Esophagus muscularis mucosa (tissue), 4 donors: Measurements from ENCODE around the gene AKT3. TPM values are rescaled to one million over a fixed set of nuclear protein-coding genes. Genes with fewer than 3 reads are reported as not detected.

ENCODE experiments used
- DNase-seq: peaks from one replicate; pipeline ENCODE4 v3.0.0-alpha.2; 2017; ENCODE audit errors: extremely low spot score
- H3K27ac ChIP-seq, 4 donors: fragments of 200-600 bp; sonication (generic); replicated peaks in 1 of 4; 1 replicate in 3 of 4; 2 replicates in 1 of 4; pipeline ENCODE4 v1.5.1; 2016 to 2019; ENCODE audit warnings: mild to moderate bottlenecking in 1 of 4
- H3K27me3 ChIP-seq, 4 donors: fragments of 200-600 bp; sonication (generic); one replicate each; pipeline versions ENCODE4 v1.5.1 to v1.6.0; 2016 to 2019
- H3K36me3 ChIP-seq, 4 donors: fragments of 200-600 bp; sonication (generic); one replicate each; pipeline ENCODE4 v1.5.1; 2016 to 2019
- H3K4me1 ChIP-seq, 4 donors: fragments of 200-600 bp; sonication (generic); one replicate each; pipeline ENCODE4 v1.5.1; 2016 to 2019
- H3K4me3 ChIP-seq, 4 donors: fragments of 200-600 bp; sonication (generic); 1 replicate in 2 of 4; 2 replicates in 2 of 4; pipeline ENCODE4 v1.5.1; 2016 to 2019; ENCODE audit warnings: mild to moderate bottlenecking in 4 of 4, moderate library complexity in 1 of 4
- H3K9me3 ChIP-seq, 4 donors: fragments of 200-600 bp; sonication (generic); 1 replicate in 3 of 4; 2 replicates in 1 of 4; pipeline ENCODE4 v1.5.1; 2016 to 2019
- CTCF ChIP-seq, 3 experiments: fragments of 200-600 bp in 2 of 3; fragments of 450-650 bp in 1 of 3; sonication (generic) in 2 of 3; IDR thresholded peaks; one replicate each; pipeline ENCODE4 v1.5.1; 2017 to 2019; ENCODE audit warnings: antibody characterized with exemption in 3 of 3, mild to moderate bottlenecking in 2 of 3, moderate library complexity in 1 of 3
- EP300 ChIP-seq: sonication (generic); formaldehyde crosslinking; IDR thresholded peaks from one replicate; pipeline ENCODE4 v1.6.1; 2017; ENCODE audit warnings: antibody characterized with exemption
- POLR2A ChIP-seq: fragments of 450-650 bp; IDR thresholded peaks from one replicate; pipeline ENCODE4 v1.6.1; 2017; ENCODE audit warnings: antibody characterized with exemption, moderate library complexity, mild to moderate bottlenecking, low read depth
- POLR2AphosphoS5 ChIP-seq, 2 donors: sonication (generic); formaldehyde crosslinking; IDR thresholded peaks; one replicate each; pipeline ENCODE4 v1.6.1; 2017; ENCODE audit warnings: antibody characterized with exemption in 2 of 2
- WGBS: methylation state at CpG from one replicate; pipeline ENCODE4 v1.1.5; 2018; 5-methylcytosine and 5-hydroxymethylcytosine counted together
- intact Hi-C: fragments of 100-400 bp; cut with DNase I; formaldehyde crosslinking; loops from one replicate; pipeline ENCODE4 v1.15.1; 2023
- total RNA-seq, 4 donors: library from RNA; depleted of rRNA; stranded (reverse); fragments of >200 nt; gene quantifications; one replicate each; pipeline versions ENCODE4 v1.1.0 to v1.2.1, GENCODE V29; 2016

The AKT3 gene
- total RNA-seq, 4 donors from 2014 or later, result 63.9 to 104 (median 74.2) TPM

- 96% methylated on average over 5 of the region's 5 CpGs for WGBS
- Histone ChIP-seq H3K4me1 (peaks cover 7 to 22% (median 17%) of the 10 kb centered on the region in 4 donors), H3K9me3 (no peaks in the 10 kb centered on the region), H3K27me3 (no peaks in the 10 kb centered on the region), H3K27ac (no peak overlapping the region), H3K36me3 (no peaks in the 10 kb centered on the region), H3K4me3 (no peak overlapping the region)
- TF ChIP-seq POLR2A (no peak), POLR2AphosphoS5 (IDR thresholded peaks at IDR 0.05) (no peak), CTCF (IDR thresholded peaks at IDR 0.05) (no peak)
- DNase-seq, result no peak
- intact Hi-C loops, result no loop called here
Measured at GRCh38 chr1:243481101-243481500, 368.9 kb downstream of the AKT3 start.

- Histone ChIP-seq H3K4me1 (peaks cover 7 to 26% (median 21%) of the 10 kb centered on the region in 4 donors), H3K4me3 (no peak overlapping the region), H3K9me3 (no peaks in the 10 kb centered on the region), H3K27me3 (no peaks in the 10 kb centered on the region), H3K27ac (no peak overlapping the region), H3K36me3 (peaks cover 0 to 7% (median 0%) of the 10 kb centered on the region in 4 donors)
- TF ChIP-seq EP300 (no peak), POLR2A (no peak), POLR2AphosphoS5 (IDR thresholded peaks at IDR 0.05) (no peak), CTCF (IDR thresholded peaks at IDR 0.05) (no peak)
- no peak for DNase-seq
- intact Hi-C loops, result no loop called here
- 95% methylated on average over 7 of the region's 7 CpGs for WGBS
Measured at GRCh38 chr1:243477731-243478290, 372.2 kb downstream of the AKT3 start.

- H3K27me3 ChIP-seq, result no peaks in the 10 kb centered on the region
- no peak for DNase-seq
- H3K27ac ChIP-seq, result no peak overlapping the region
- TF ChIP-seq CTCF (IDR thresholded peaks at IDR 0.05) (no peak), POLR2A (no peak), POLR2AphosphoS5 (IDR thresholded peaks at IDR 0.05) (no peak), EP300 (no peak)
- WGBS, result 85% methylated on average over 7 of the region's 7 CpGs
- no peak overlapping the region for H3K4me3 ChIP-seq
- peaks cover 0 to 7% (median 0%) of the 10 kb centered on the region in 4 donors for H3K36me3 ChIP-seq
- H3K9me3 ChIP-seq, result no peaks in the 10 kb centered on the region
- peaks cover 8 to 31% (median 26%) of the 10 kb centered on the region in 4 donors for H3K4me1 ChIP-seq
- intact Hi-C loops, result no loop called here
Measured at GRCh38 chr1:243475966-243476365, 374.1 kb downstream of the AKT3 start.

GRCh38 chr1:243474906-243475305 lies 375.1 kb downstream of the AKT3 start:
- TF ChIP-seq POLR2A, result no peak
- no peak for TF ChIP-seq EP300
- TF ChIP-seq CTCF (IDR thresholded peaks at IDR 0.05), result no peak
- no peak for TF ChIP-seq POLR2AphosphoS5 (IDR thresholded peaks at IDR 0.05)
- Histone ChIP-seq H3K36me3 (peaks cover 0 to 7% (median 0%) of the 10 kb centered on the region in 4 donors), H3K27ac (no peak overlapping the region), H3K4me3 (no peak overlapping the region), H3K27me3 (no peaks in the 10 kb centered on the region), H3K4me1 (peaks cover 8 to 31% (median 26%) of the 10 kb centered on the region in 4 donors), H3K9me3 (no peaks in the 10 kb centered on the region)
- 92% methylated on average over 5 of the region's 9 CpGs for WGBS
- intact Hi-C loops, result no loop called here
- no peak for DNase-seq
